Lung (tissue), 12 donors: ENCODE measurements around the gene FHAD1. TPM values are rescaled to one million over a fixed set of nuclear protein-coding genes. Genes with fewer than 3 reads are reported as not detected.
A peak's percentile ranks its signal among the peaks of the same experiment; 100 is the strongest.

Experiments
- ATAC-seq: fragments of 200-7000 bp; cut with Tn5 transposase; one replicate; pipeline ENCODE4 v1.9.1; 2020; ENCODE audit warnings: moderate number of reproducible peaks; ENCODE audit not compliant: insufficient read depth, low FRiP score
- DNase-seq, 3 donors: peaks; one replicate each; pipeline ENCODE4 v3.0.0-alpha.2; 2013 to 2017
- H3K27ac ChIP-seq, 2 donors: one replicate each; pipeline ENCODE4 v1.5.1; 2013; ENCODE audit warnings: mild to moderate bottlenecking in 2 of 2, moderate library complexity in 2 of 2, control low read depth in 1 of 2, inconsistent platforms in 1 of 2, low read depth in 1 of 2, low read length in 1 of 2
- H3K27me3 ChIP-seq, 3 donors: one replicate each; pipeline ENCODE4 v1.5.1; 2013; ENCODE audit warnings: low read length in 2 of 3; ENCODE audit not compliant: control insufficient read depth in 3 of 3, insufficient read depth in 3 of 3
- H3K36me3 ChIP-seq, 4 donors: one replicate each; pipeline ENCODE4 v1.5.1; 2013; ENCODE audit warnings: low read length in 4 of 4, mild to moderate bottlenecking in 1 of 4, moderate library complexity in 1 of 4; ENCODE audit not compliant: control insufficient read depth in 4 of 4, insufficient read depth in 4 of 4
- H3K4me1 ChIP-seq, 5 donors: one replicate each; pipeline ENCODE4 v1.5.1; 2013; ENCODE audit warnings: low read length in 5 of 5, mild to moderate bottlenecking in 2 of 5, moderate library complexity in 1 of 5; ENCODE audit not compliant: control insufficient read depth in 5 of 5, insufficient read depth in 5 of 5
- H3K4me3 ChIP-seq: one replicate; pipeline ENCODE4 v1.5.1; 2013; ENCODE audit warnings: mild to moderate bottlenecking, control low read depth, moderate library complexity
- H3K9ac ChIP-seq, 2 donors: one replicate each; pipeline ENCODE4 v1.5.1; 2013; ENCODE audit warnings: low read length in 2 of 2, control low read depth in 1 of 2; ENCODE audit not compliant: insufficient read depth in 1 of 2
- H3K9me3 ChIP-seq, 4 donors: one replicate each; pipeline ENCODE4 v1.5.1; 2013; ENCODE audit warnings: low read length in 3 of 4, mild to moderate bottlenecking in 1 of 4, moderate library complexity in 1 of 4; ENCODE audit not compliant: control insufficient read depth in 4 of 4, insufficient read depth in 3 of 4
- CTCF ChIP-seq: IDR thresholded peaks from 2 replicates; pipeline ENCODE4 v1.5.1; 2012; ENCODE audit warnings: mild to moderate bottlenecking; ENCODE audit errors: control extremely low read depth, extremely low read depth
- WGBS, 2 donors: extraction: QIAGEN DNeasy Blood & Tissue Kit; methylation state at CpG; one replicate each; pipeline ENCODE4 v1.1.7; 2013; 5-methylcytosine and 5-hydroxymethylcytosine counted together
- polyA plus RNA-seq, 2 donors: library from polyadenylated mRNA; stranded (reverse); fragments of 200-250 nt; gene quantifications; one replicate each; pipeline ENCODE4 v1.2.1, GENCODE V29; 2013
- total RNA-seq, 2 donors: library from RNA; depleted of rRNA in 1 of 2; stranded (reverse); fragments of >200 nt in 1 of 2; gene quantifications; one replicate each; pipeline ENCODE4 v1.2.1, GENCODE V29; 2014 to 2021
- donor health status: control.
- donor health status: control.
- donor health status: Bipolar disorder and iron deficiency.
- donor health status: healthy.
- donor health status: DM: yes; HTN: yes; CAD: no.

Gene FHAD1
- total and polyA plus RNA-seq, 4 donors = 4.4 to 25.9 (median 9.2) TPM

- H3K27ac ChIP-seq = no peak overlapping the region
- H3K9me3 ChIP-seq = no peaks in the 10 kb centered on the region
- H3K4me3 ChIP-seq = peak overlapping the region; percentile 1
- no peaks in the 10 kb centered on the region for H3K36me3 ChIP-seq
- peaks cover 0 to 4% (median 0%) of the 10 kb centered on the region in 5 donors for H3K4me1 ChIP-seq
- H3K9ac ChIP-seq = no peak overlapping the region
- ATAC-seq = no peak
- TF ChIP-seq CTCF = no peak
- H3K27me3 ChIP-seq = no peaks in the 10 kb centered on the region
- no peak for DNase-seq
- WGBS, 2 donors = 81 to 85% methylated on average over 23 of the region's 23 CpGs
Observed at GRCh38 chr1:15344800-15345704, 98.0 kb downstream of the FHAD1 start.

- no peak for DNase-seq
- Histone ChIP-seq H3K9ac (no peak overlapping the region), H3K9me3 (no peaks in the 10 kb centered on the region), H3K36me3 (no peaks in the 10 kb centered on the region), H3K4me3 (no peak overlapping the region), H3K27ac (no peak overlapping the region), H3K27me3 (no peaks in the 10 kb centered on the region), H3K4me1 (peaks cover 0 to 4% (median 0%) of the 10 kb centered on the region in 5 donors)
- WGBS, 2 donors = 64 to 71% methylated on average over 17 of the region's 17 CpGs
- ATAC-seq = peak; percentile 31
- no peak for TF ChIP-seq CTCF
Observed at GRCh38 chr1:15345705-15346345, 98.8 kb downstream of the FHAD1 start.

DNA sequence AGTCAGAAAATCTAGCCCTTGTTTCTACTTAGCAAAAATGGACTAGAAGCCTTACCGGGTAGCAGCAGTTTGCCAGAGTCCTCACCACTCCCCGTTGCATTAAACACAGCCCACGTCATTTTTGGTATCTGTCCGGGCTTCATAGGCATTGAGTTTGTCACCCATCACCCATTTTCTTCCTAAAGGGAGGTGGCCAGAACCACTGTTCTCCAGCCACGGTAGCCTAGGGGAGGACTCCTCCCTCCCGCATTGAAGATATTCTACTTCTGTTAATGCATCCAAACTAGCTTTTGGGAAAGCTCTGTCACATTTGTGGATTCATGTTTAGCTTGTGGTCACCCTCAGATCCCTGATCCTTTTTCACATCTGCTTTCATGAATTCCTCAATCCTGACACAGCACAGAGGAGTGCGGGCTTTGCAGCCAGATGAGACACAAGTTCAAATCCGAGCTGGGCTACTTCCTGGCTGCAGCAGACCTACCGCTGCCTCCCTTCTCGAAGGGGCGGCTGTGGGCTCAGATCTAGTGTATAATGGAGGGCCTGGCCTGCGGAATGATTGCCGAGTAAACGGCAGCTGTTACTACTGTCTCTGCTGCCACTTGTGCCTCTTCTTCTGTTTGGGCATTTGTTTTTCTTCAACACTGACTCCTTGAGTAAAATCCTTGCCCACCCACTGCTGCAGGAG is 99.5 kb downstream of the FHAD1 start:
- no peak for DNase-seq
- no peak overlapping the region for H3K9ac ChIP-seq
- no peaks in the 10 kb centered on the region for H3K27me3 ChIP-seq
- H3K36me3 ChIP-seq = no peaks in the 10 kb centered on the region
- H3K9me3 ChIP-seq = no peaks in the 10 kb centered on the region
- no peak overlapping the region for H3K4me3 ChIP-seq
- no peak for ATAC-seq
- WGBS, 2 donors = 81 to 84% methylated on average over 14 of the region's 14 CpGs
- peaks cover 0 to 4% (median 0%) of the 10 kb centered on the region in 5 donors for H3K4me1 ChIP-seq
- H3K27ac ChIP-seq = no peak overlapping the region
- no peak for TF ChIP-seq CTCF
